RWPE2 (cell line): ENCODE data around the gene NECTIN2.
A peak's percentile ranks its signal among the peaks of the same experiment; 100 is the strongest.

Source experiments
- ATAC-seq: fragments of 200-7000 bp; cut with Tn5 transposase; 3 replicates; pipeline ENCODE4 v1.9.1; 2021; ENCODE audit warnings: low read depth
- DNase-seq: peaks from one replicate; pipeline ENCODE4 v3.0.0-alpha.2; 2020; ENCODE audit warnings: low spot score
- H3K27ac ChIP-seq: fragments of 450-650 bp; 2 replicates; pipeline ENCODE4 v1.5.1; 2017; ENCODE audit warnings: mild to moderate bottlenecking; ENCODE audit not compliant: poor library complexity, severe bottlenecking
- H3K27me3 ChIP-seq: fragments of 250-450 bp; sonication (Bioruptor Pico); 2 replicates; pipeline ENCODE4 v1.5.1; 2021; ENCODE audit warnings: mild to moderate bottlenecking, moderate library complexity; ENCODE audit not compliant: insufficient read depth, poor library complexity, severe bottlenecking
- H3K36me3 ChIP-seq: fragments of 250-450 bp; sonication (Bioruptor Pico); 2 replicates; pipeline ENCODE4 v1.5.1; 2020; ENCODE audit warnings: low read depth, mild to moderate bottlenecking, moderate library complexity
- H3K4me1 ChIP-seq: fragments of 250-450 bp; sonication (Bioruptor Pico); 2 replicates; pipeline ENCODE4 v1.5.1; 2021; ENCODE audit warnings: mild to moderate bottlenecking, moderate library complexity; ENCODE audit not compliant: insufficient read depth, poor library complexity, severe bottlenecking
- H3K4me3 ChIP-seq: fragments of 250-450 bp; sonication (Bioruptor Pico); 2 replicates; pipeline ENCODE4 v1.5.1; 2021; ENCODE audit warnings: mild to moderate bottlenecking, moderate library complexity; ENCODE audit not compliant: severe bottlenecking
- H3K9me3 ChIP-seq: fragments of 250-450 bp; sonication (Bioruptor Pico); 2 replicates; pipeline ENCODE4 v1.5.1; 2021; ENCODE audit warnings: mild to moderate bottlenecking, moderate library complexity; ENCODE audit not compliant: severe bottlenecking
- TF ChIP-seq, protein P1 (sequence below): fragments of 450-650 bp; IDR thresholded peaks from one replicate; pipeline ENCODE4 v1.5.1; 2017; ENCODE audit warnings: mild to moderate bottlenecking, moderate library complexity; ENCODE audit not compliant: poor library complexity, severe bottlenecking

NECTIN2 gene

DNA sequence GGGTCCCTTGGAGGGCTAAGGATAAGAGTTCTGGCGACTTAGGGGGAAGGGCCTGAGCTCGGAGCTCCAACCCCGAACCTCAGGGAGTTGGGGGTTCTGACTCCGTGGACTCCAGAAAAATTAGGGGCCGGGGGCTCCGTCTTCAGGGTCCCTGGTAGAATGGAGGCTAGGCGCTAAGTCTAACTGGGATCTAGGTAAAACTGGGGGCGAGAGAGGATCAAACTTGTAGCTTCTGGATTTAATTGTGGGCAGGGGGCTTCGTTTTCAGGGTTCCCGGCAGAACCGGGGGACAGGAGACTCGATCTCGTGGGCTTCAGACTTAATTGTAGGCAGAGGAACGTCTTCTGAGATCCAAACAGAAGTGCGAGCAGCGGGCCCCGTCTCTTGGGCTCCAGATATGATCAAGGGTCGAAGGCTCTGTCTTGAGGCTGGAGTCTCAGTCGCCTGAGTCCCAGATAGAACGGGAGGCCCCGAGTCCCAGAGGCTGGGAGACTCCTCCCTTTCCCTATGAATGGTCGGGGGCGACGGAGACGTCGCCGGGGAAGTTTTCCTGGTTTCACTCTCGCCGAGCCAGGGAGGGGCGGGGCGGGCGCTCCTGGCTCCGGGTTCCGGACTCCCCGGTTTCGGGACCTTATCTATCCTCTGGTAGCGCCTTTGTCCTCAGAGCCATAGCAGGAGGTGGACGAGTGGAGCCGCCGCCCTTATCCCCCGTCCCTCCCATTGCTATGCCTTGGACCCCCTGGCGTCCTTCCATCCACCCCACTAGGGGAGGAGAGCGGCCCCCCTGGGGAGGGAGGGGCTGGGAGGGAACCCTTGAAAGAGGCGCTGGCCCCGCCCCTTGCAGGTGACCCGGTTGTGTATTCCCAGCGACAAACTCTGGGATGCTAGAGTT is 1.3 kb downstream of the NECTIN2 start:
- no peaks in the 10 kb centered on the region for H3K4me1 ChIP-seq
- DNase-seq (peak; percentile 65), ATAC-seq (peak; percentile 20)
- TF ChIP-seq, protein P1, sequence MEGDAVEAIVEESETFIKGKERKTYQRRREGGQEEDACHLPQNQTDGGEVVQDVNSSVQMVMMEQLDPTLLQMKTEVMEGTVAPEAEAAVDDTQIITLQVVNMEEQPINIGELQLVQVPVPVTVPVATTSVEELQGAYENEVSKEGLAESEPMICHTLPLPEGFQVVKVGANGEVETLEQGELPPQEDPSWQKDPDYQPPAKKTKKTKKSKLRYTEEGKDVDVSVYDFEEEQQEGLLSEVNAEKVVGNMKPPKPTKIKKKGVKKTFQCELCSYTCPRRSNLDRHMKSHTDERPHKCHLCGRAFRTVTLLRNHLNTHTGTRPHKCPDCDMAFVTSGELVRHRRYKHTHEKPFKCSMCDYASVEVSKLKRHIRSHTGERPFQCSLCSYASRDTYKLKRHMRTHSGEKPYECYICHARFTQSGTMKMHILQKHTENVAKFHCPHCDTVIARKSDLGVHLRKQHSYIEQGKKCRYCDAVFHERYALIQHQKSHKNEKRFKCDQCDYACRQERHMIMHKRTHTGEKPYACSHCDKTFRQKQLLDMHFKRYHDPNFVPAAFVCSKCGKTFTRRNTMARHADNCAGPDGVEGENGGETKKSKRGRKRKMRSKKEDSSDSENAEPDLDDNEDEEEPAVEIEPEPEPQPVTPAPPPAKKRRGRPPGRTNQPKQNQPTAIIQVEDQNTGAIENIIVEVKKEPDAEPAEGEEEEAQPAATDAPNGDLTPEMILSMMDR, result no peak
- peak overlapping the region; percentile 100 for H3K4me3 ChIP-seq
- no peaks in the 10 kb centered on the region for H3K9me3 ChIP-seq
- peak overlapping the region; percentile 73 for H3K27ac ChIP-seq
- no peaks in the 10 kb centered on the region for H3K27me3 ChIP-seq
- H3K36me3 ChIP-seq, result no peaks in the 10 kb centered on the region

DNA sequence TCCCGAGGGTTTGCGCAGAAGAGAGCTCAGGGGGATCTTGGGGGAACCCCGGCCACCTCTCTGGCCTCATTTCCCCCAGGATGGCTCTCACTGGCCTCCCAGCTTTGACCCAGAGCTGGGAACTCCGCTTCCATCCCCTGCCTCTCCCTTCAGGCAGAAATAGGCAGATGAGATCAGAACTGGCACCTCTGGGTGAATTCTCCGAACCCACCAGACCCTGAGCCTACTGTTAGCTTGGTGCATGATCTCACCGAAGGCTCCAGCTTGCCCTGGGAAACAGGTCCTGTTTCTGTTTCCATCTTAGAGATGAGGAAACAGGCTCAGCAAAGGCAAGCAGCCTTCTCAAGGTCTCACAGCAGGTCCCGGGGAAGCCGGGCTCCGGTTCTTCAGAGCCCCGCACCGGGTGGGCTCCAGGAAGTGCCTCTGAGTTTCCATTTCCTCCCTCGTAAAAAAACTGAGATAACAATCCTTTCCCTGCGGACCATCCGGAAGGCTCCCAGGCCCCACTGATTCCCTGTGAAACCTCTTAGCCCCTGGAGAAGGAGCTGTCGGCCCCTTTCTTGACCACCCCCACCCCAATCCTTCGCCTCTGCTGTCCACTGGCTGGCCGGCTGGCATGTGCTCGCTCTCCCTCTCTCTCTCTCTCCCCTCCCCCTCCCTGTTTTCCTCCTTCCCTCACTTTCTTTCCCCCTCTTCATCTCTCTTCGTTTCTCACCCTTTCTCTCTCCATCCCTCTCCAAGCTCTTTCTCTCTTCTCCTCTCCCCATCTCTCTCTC is 2.1 kb downstream of the NECTIN2 start:
- Histone ChIP-seq H3K27me3 (no peaks in the 10 kb centered on the region), H3K4me3 (peak overlapping the region; percentile 100), H3K4me1 (no peaks in the 10 kb centered on the region), H3K9me3 (no peaks in the 10 kb centered on the region), H3K27ac (peak overlapping the region; percentile 73), H3K36me3 (no peaks in the 10 kb centered on the region)
- TF ChIP-seq, protein P1, result no peak
- DNase-seq (no peak), ATAC-seq (no peak; the same call in 2 of the 3 replicates)

- ATAC-seq, result no peak
- Histone ChIP-seq H3K4me3 (no peak overlapping the region), H3K9me3 (no peaks in the 10 kb centered on the region), H3K36me3 (peaks cover 4% of the 10 kb centered on the region; the same call in 1 of the 2 replicates), H3K27ac (no peak overlapping the region), H3K4me1 (no peaks in the 10 kb centered on the region), H3K27me3 (no peaks in the 10 kb centered on the region)
- DNase-seq, result no peak
- TF ChIP-seq, protein P1, result no peak
Measured at GRCh38 chr19:44848812-44849447, 2.8 kb downstream of the NECTIN2 start.

GRCh38 chr19:44850641-44851109 is 4.6 kb downstream of the NECTIN2 start:
- no peak for ATAC-seq
- DNase-seq, result no peak
- peaks cover 4% of the 10 kb centered on the region; the same call in 1 of the 2 replicates for H3K36me3 ChIP-seq
- no peak overlapping the region for H3K27ac ChIP-seq
- no peaks in the 10 kb centered on the region for H3K4me1 ChIP-seq
- TF ChIP-seq, protein P1, result no peak
- no peaks in the 10 kb centered on the region for H3K27me3 ChIP-seq
- H3K4me3 ChIP-seq, result no peak overlapping the region
- no peaks in the 10 kb centered on the region for H3K9me3 ChIP-seq
